Hindlimb muscle (tissue), 1 donor: ENCODE results near the gene TSEN54. TPM values are rescaled to one million over a fixed set of nuclear protein-coding genes. Genes with fewer than 3 reads are reported as not detected.
"Not testable (repeated sequence)": the region's sequence is repeated elsewhere in the genome, so short reads cannot be mapped to it uniquely, and the experiment has no call there.

Source experiments
- DNase-seq: peaks from one replicate; pipeline ENCODE4 v3.0.0-alpha.2; 2013
- polyA plus RNA-seq: library from polyadenylated mRNA; unstranded; fragments of 120-200 nt; gene quantifications from one replicate; pipeline ENCODE4 v1.2.1, GENCODE V29; 2013; ENCODE audit not compliant: insufficient read length

TSEN54 gene
- 27.0 TPM for polyA plus RNA-seq

DNA sequence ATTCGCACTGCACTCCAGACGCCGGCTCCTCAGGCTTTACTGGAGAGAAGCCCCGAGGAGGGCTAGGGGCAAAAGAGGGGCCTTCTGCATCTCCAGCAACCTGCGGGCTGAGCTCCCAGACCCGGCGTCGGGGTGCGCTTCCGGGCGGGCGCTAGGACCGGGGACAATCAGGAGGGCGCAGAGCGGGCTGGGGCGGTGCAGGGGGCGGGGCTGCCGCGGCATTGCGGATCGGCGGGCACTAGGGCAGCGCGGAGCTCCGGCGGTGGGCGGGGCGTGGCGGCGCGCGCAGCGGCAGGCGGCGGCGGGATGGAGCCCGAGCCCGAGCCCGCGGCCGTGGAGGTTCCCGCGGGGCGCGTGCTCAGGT lies at the start of gene TSEN54:
TSS of gene TSEN54 (plus strand) at position 274 of the 364 bp plus-strand sequence. CDS start at position 307, 33 bp downstream.
- peak; percentile 94 for DNase-seq

DNA sequence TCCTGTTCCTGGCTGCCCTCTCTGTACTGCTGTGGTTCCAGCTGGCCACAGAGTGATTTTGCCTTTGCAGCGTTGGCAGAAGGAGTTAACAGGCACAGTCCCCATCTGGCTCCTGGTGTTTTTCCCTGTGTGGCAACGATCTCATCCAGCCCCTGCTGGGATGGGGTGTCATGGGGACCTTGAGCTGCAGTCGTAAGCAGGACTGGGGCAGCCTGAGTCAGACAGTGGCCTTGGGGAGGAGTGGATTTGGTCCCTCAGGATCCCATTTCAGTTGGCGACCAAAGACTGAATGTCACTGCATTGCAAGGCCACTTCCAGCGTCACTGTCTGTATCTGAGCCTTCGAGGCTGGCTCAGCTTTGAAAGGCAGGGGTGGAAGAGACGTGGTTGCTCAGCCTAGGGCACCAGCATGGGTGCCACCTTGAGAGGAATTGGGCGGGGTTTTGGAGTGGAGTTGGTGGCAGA lies 48.0 kb upstream of the TSEN54 start:
- DNase-seq = no peak

GRCh38 chr17:75468779-75469373 lies 47.5 kb upstream of the TSEN54 start:
- DNase-seq = no peak

DNA sequence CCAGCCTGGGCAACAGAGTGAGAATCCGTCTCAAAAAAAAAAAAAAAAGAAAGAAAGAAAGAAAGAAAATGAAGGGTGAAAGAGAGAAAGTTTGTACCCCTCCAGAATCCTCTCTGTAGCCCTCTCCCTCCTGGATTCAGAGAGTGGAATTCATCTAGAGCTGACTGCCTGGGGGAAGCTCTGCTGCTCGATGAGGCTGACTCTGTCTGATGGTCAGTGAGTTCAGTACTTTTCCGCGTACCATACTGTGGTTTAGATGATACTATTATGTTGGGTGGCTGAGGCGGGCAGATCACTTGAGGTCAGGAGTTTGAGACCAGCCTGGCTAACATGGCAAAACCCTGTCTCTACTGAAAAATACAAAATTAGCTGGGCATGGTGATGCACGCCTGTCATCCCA lies 45.1 kb upstream of the TSEN54 start:
- no peak for DNase-seq

DNA sequence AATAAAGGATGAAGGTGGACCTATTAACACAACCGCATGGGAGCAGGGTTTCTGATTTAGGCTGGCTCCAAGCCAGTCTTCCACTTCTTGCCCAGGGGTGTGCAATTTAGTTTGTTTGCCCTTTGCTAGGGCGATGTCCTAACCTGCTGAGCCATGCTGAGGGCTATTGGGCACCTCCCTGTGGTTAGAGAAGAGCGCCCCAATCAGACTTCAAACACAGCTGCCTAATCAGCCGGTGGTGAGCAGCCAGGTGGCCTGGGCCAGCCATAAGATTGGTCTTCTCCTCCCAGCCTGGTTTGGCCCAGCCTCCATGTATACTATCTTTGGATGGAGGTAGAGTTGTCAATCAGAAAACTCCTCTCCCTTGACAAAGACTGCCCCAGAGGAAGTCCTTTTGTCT lies 44.2 kb upstream of the TSEN54 start:
- no peak for DNase-seq

- no peak for DNase-seq
Observed at GRCh38 chr17:75473246-75473645, 43.1 kb upstream of the TSEN54 start.

GRCh38 chr17:75474736-75475135 lies 41.6 kb upstream of the TSEN54 start:
- DNase-seq = no peak

GRCh38 chr17:75475144-75475835 lies 41.0 kb upstream of the TSEN54 start:
- DNase-seq = no peak

GRCh38 chr17:75475851-75476250 lies 40.5 kb upstream of the TSEN54 start:
- peak; percentile 74 for DNase-seq

DNA sequence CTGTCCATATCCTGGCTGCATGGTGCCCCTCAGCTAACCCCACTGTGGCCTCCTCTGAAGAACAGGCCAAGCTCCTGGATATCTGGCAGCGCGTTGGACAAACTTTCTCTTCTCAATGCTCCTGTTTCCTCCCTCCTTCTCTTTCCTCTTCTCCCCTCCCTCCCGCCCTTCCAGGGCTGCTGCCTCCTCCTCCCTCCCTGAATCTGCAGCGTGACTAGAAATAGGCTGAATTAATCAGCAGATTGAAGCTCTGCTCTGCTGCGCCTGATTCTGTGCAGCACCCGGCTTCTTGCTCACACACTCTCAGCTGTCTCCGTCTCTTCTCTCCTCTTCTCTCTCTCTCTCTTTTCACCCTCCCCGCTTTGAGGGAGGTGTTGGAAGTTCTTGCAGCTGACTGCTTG lies 40.1 kb upstream of the TSEN54 start:
- DNase-seq = no peak

GRCh38 chr17:75476752-75477489 lies 39.4 kb upstream of the TSEN54 start:
- DNase-seq = no peak

GRCh38 chr17:75477490-75477862 lies 38.9 kb upstream of the TSEN54 start:
- DNase-seq = not testable (repeated sequence)

DNA sequence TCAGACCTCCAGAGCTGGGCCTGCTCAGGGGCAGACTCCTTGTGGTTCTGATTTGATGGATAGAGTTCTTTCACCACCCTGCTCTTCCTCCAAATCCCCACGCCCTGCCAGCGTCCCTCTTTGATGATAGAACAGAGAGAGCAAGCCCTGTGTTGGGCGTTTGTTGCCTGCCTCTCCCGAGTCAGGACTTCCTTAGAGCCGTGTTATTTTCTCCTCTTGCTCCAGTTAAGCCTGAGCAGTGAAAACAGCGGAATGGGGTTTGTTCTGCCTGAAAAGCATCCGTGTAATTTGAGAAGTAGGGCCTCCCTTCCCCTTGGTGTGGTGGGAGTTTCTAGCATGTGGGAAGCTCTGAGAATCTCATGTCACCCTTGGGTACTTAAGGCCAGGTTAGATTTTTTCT lies 37.8 kb upstream of the TSEN54 start:
- no peak for DNase-seq

DNA sequence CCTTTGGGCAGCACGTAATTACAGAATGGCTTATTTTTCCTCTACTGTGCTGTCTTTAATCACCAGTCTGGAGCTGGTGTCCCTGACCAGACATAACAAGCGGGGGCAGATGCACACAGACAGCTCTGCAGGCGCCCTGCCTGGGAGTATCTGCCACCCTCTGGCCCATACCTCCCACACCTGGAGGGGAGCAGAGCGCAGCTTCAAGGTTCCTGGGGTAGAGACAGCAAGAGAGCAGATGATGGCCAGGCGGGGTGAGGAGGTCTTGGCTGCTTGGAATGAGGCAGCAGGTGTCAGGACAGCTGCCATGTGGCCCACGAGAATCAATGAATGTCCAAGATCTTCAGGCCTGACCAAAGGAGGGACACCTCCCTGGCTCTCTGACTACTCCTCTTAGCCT lies 36.0 kb upstream of the TSEN54 start:
- no peak for DNase-seq

DNA sequence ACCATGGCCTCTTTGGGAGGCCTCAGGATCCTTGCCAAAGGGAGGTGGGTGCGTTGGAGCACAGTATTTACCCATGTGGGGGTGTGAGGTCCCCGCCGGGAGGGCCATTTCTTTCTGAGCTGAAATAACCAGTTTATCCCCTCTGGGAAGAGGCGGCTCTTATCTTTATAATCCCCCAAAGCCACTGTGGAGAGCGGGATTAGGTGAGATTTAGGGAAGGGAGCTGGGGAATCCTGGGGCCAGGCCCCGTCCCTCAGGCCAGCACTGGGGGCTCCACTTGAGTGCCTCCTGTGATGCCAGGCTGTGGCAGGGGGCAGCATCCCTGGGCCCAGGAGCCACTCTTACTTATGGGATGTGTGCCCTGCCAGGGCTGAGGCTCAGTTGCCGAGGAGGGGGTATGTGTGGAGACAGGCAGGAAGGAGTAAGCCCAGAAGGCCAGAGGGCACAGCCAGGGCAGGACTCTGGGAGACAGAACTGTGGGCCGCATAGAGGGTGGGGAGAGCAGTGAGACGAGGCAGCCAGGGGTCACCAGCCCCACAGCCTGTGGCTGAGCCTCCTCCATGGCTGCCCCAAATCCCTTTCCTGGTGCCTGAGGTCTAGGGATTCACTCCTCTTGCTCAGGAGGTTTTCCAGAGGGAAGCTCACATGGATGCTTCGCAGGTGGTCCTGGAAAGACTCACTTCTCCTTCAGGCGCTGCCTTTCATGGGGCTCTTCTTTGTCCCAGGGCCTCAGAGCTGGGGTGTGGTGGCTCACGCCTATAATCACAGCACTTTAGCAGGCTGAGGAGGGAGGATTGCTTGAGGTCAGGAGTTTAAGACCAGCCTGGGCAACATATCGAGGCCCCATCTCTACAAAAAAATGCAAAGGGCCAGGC lies 34.9 kb upstream of the TSEN54 start:
- no peak for DNase-seq

- DNase-seq = no peak
Observed at GRCh38 chr17:75482098-75482942, 34.0 kb upstream of the TSEN54 start.

DNA sequence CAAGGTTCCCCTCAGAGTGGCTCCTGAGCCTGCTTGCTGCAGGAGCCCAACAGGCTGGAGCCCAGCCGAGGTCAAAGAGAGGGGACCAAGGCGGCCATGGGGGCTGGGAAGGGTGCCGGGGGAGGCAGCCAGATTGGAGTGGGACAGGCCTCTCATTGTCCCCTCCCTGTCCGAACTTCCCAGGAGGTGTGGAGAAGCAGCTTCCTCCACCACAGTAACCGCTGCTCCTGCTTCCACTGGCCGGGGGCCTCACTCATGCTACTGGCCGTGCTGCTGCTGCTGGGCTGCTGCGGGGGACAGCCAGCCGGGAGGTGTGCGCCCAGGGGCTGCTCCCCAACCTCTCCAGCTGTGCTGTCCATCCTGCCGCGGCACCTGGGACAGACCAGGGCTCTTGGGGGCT lies 30.6 kb upstream of the TSEN54 start:
- no peak for DNase-seq

GRCh38 chr17:75486151-75486550 lies 30.2 kb upstream of the TSEN54 start:
- DNase-seq = no peak

- no peak for DNase-seq
Observed at GRCh38 chr17:75486951-75487350, 29.4 kb upstream of the TSEN54 start.

DNA sequence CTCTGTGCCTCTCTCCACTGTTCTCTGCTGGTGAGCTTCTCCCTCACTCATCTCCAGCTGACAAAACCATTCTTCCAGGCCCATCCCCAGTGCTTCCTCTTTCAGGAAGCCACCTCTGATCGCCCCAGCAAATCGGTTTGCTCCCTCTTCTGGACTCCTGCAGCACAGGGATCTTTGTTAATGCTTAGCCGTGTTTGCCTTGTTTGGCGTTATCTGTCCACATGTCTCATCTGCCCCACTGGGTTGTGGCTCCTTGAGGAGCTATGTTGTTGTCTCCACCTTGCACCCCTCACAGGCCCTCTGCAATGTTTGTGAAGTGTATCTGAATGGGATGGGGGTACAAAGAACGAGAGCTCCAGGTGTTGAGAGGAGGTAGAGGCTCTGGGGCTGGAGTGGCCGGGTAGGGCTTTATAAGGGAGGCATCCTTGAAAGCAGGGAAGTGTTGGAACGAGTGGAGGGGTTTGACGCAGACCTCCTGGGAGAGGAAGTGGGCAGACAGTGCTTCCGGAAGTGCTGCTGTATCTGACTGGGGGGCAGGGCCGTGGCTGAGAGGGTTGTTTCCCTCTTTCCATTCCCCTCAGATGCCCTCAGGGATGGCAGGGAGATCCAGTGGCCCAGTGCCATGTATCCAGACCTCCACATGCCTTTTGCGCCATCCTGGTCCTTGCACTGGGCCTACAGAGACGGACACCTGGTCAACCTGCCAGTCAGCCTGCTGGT lies 28.8 kb upstream of the TSEN54 start:
- DNase-seq = no peak
